H1 (cell line): ENCODE data around the gene ARID4B. TPM values are rescaled to one million over a fixed set of nuclear protein-coding genes. Genes with fewer than 3 reads are reported as not detected.
A peak's percentile ranks its signal among the peaks of the same experiment; 100 is the strongest.

Source experiments
- ASH2L ChIP-seq: fragments of 200-600, 300-600 bp; sonication (generic); IDR thresholded peaks from one replicate; pipeline ENCODE4 v1.7.1; 2017; ENCODE audit warnings: low read length
- BACH1 ChIP-seq: IDR thresholded peaks from 2 replicates; pipeline ENCODE4 v1.6.1; 2012; ENCODE audit warnings: low read length, improper control_type of control experiment
- BRCA1 ChIP-seq: IDR thresholded peaks from 2 replicates; pipeline ENCODE4 v1.6.1; 2012; ENCODE audit warnings: low read depth, low read length, improper control_type of control experiment
- CHD2 ChIP-seq: IDR thresholded peaks from 2 replicates; pipeline ENCODE4 v1.6.1; 2012; ENCODE audit warnings: low read length, improper control_type of control experiment
- CREB1 ChIP-seq: IDR thresholded peaks from 2 replicates; pipeline ENCODE4 v1.6.1; 2012; ENCODE audit warnings: inconsistent platforms
- CTBP2 ChIP-seq: IDR thresholded peaks from 2 replicates; pipeline ENCODE4 v1.7.0; 2011; ENCODE audit warnings: borderline replicate concordance, mild to moderate bottlenecking, moderate library complexity, mixed read lengths, low read length; ENCODE audit not compliant: insufficient read depth, insufficient read length
- E2F6 ChIP-seq: IDR thresholded peaks from 2 replicates; pipeline ENCODE4 v1.6.1; 2012; ENCODE audit warnings: inconsistent platforms
- EGR1 ChIP-seq: IDR thresholded peaks from 2 replicates; pipeline ENCODE4 v1.6.1; 2011; ENCODE audit warnings: low read depth, low read length, borderline replicate concordance
- GABPA ChIP-seq: IDR thresholded peaks from 2 replicates; pipeline ENCODE4 v1.6.1; 2011; ENCODE audit warnings: mild to moderate bottlenecking, low read length, moderate library complexity, borderline replicate concordance; ENCODE audit not compliant: insufficient read depth
- HDAC6 ChIP-seq: IDR thresholded peaks from one replicate; pipeline ENCODE4 v1.7.1; 2012; ENCODE audit warnings: low read depth, mild to moderate bottlenecking, inconsistent platforms, low read length, moderate library complexity
- KDM4A ChIP-seq: IDR thresholded peaks from one replicate; pipeline ENCODE4 v1.7.1; 2012; ENCODE audit warnings: low read depth, mild to moderate bottlenecking, moderate library complexity, low read length, inconsistent platforms; ENCODE audit not compliant: severe bottlenecking
- MAX ChIP-seq: IDR thresholded peaks from 2 replicates; pipeline ENCODE4 v1.6.1; 2012; ENCODE audit warnings: inconsistent platforms
- PHF8 ChIP-seq: fragments of 200-600 bp; sonication (generic); conservative IDR thresholded peaks from 2 replicates; pipeline ENCODE4 v1.7.1; 2012; ENCODE audit warnings: low read depth, mild to moderate bottlenecking, inconsistent platforms, low read length, moderate library complexity
- POLR2AphosphoS5 ChIP-seq: IDR thresholded peaks from 2 replicates; pipeline ENCODE4 v1.6.1; 2011; ENCODE audit warnings: low read depth, low read length
- POU5F1 ChIP-seq: IDR thresholded peaks from 2 replicates; pipeline ENCODE4 v1.6.1; 2011; ENCODE audit warnings: low read depth, mild to moderate bottlenecking, low read length, moderate library complexity
- RAD21 ChIP-seq, 2 experiments: IDR thresholded peaks in 1 of 2; conservative IDR thresholded peaks in 1 of 2; 2 replicates each; pipeline ENCODE4 v1.6.1; 2011; ENCODE audit warnings: low read depth in 2 of 2, low read length in 2 of 2, improper control_type of control experiment in 1 of 2, inconsistent platforms in 1 of 2, mild to moderate bottlenecking in 1 of 2, moderate library complexity in 1 of 2
- RFX5 ChIP-seq: IDR thresholded peaks from 2 replicates; pipeline ENCODE4 v1.6.1; 2011; ENCODE audit warnings: low read depth, low read length, improper control_type of control experiment, borderline replicate concordance
- RNF2 ChIP-seq: fragments of 200-900, 300-1000 bp; sonication (generic); IDR thresholded peaks from 2 replicates; pipeline ENCODE4 v1.7.1; 2016; ENCODE audit warnings: borderline replicate concordance, low read depth, mild to moderate bottlenecking, antibody characterized with exemption, low read length; ENCODE audit not compliant: poor library complexity, severe bottlenecking; ENCODE audit errors: missing control alignments
- SP1 ChIP-seq: IDR thresholded peaks from 2 replicates; pipeline ENCODE4 v1.6.1; 2011; ENCODE audit warnings: low read depth, low read length
- SUZ12 ChIP-seq: fragments of 200-600 bp; sonication (generic); IDR thresholded peaks from 2 replicates; pipeline ENCODE4 v1.6.1; 2012; ENCODE audit warnings: mild to moderate bottlenecking, inconsistent platforms, low read length, moderate library complexity, mixed read lengths
- TAF7 ChIP-seq: optimal IDR thresholded peaks from 2 replicates; pipeline ENCODE3; 2011; ENCODE audit warnings: low read depth, mild to moderate bottlenecking, inconsistent platforms, low read length, moderate library complexity, borderline replicate concordance
- TBP ChIP-seq: IDR thresholded peaks from 2 replicates; pipeline ENCODE4 v1.6.1; 2011; ENCODE audit warnings: low read depth, low read length, improper control_type of control experiment
- polyA plus RNA-seq, 7 experiments: library from polyadenylated mRNA; depleted of rRNA in 3 of 7; stranded (reverse) in 5 of 7; unstranded in 2 of 7; fragments of >200 nt in 5 of 7; fragments of 200-250 nt in 2 of 7; gene quantifications; 1 replicate in 5 of 7; 2 replicates in 1 of 7; 4 replicates in 1 of 7; pipeline versions ENCODE4 v1.2.1 to v1.2.3, GENCODE V29; 2011 to 2013; ENCODE audit warnings: missing spikeins in 2 of 7, mixed read lengths in 2 of 7
- total RNA-seq: library from RNA; stranded (reverse); fragmentation: NEBNext Ultra II Directional; extraction: Animal tissue kit (Norgen Biotek cat#: 25700); gene quantifications from 2 replicates; pipeline ENCODE4 v1.2.1, GENCODE V29; 2021

ARID4B gene
- total and polyA plus RNA-seq, 2 of the 8 experiments (the other 6 are each of a cell fraction or from before 2014, with no cell fraction given), result 5.1 to 28.8 TPM

- TF ChIP-seq CHD2, result no peak
- TF ChIP-seq PHF8, result peak; percentile 91
- TF ChIP-seq HDAC6, result no peak
- peak; percentile 92 for TF ChIP-seq TAF7
- TF ChIP-seq EGR1, result no peak
- no peak for TF ChIP-seq RFX5
- peak; percentile 27; the same call in 1 of the 2 replicates for TF ChIP-seq MAX
- no peak for TF ChIP-seq RNF2
- peak; percentile 91 for TF ChIP-seq TBP
- TF ChIP-seq CREB1, result peak; percentile 69
- no peak for TF ChIP-seq CTBP2
- TF ChIP-seq BACH1, result no peak
- no peak for TF ChIP-seq KDM4A
- no peak for TF ChIP-seq BRCA1
- peak; percentile 11; a peak in 2 of 4 replicates for TF ChIP-seq RAD21 (IDR thresholded peaks at IDR 0.05 in 1 of 2, conservative IDR thresholded peaks at IDR 0.05 in 1 of 2; ENCODE audit: low read depth in 2 of 2, low read length in 2 of 2)
- no peak for TF ChIP-seq SUZ12
- TF ChIP-seq GABPA, result peak; percentile 87; the same call in 1 of the 2 replicates
- no peak for TF ChIP-seq ASH2L
- TF ChIP-seq POLR2AphosphoS5, result peak; percentile 95
- TF ChIP-seq E2F6, result peak; percentile 31
- TF ChIP-seq POU5F1, result no peak
- peak; percentile 72; the same call in 1 of the 2 replicates for TF ChIP-seq SP1
These were observed 39.3 kb upstream of the ARID4B start, which contains the start of gene TBCE (continued) for GRCh38 chr1:235367000-235367908.
